Mesendoderm (in vitro differentiated cells): Measurements from ENCODE around the gene PFN2. TPM values are rescaled to one million over a fixed set of nuclear protein-coding genes. Genes with fewer than 3 reads are reported as not detected.
A peak's percentile ranks its signal among the peaks of the same experiment; 100 is the strongest.

Experiments used
- DNase-seq: peaks from one replicate; pipeline ENCODE4 v3.0.0; 2013
- H2AK5ac ChIP-seq: 2 replicates; pipeline ENCODE4 v1.6.1; 2013; ENCODE audit warnings: low read length, inconsistent platforms
- H2BK120ac ChIP-seq: 2 replicates; pipeline ENCODE4 v1.6.1; 2013; ENCODE audit warnings: low read depth, mild to moderate bottlenecking, low read length, moderate library complexity, mixed read lengths
- H2BK15ac ChIP-seq: replicated peaks from 2 replicates; pipeline ENCODE4 v1.6.1; 2013; ENCODE audit warnings: low read depth, mild to moderate bottlenecking, moderate library complexity
- H2BK5ac ChIP-seq: 2 replicates; pipeline ENCODE4 v1.6.1; 2013; ENCODE audit warnings: low read length, inconsistent platforms
- H3K18ac ChIP-seq: 2 replicates; pipeline ENCODE4 v1.6.1; 2013; ENCODE audit warnings: mild to moderate bottlenecking, low read length, mixed read lengths
- H3K23ac ChIP-seq: one replicate; pipeline ENCODE4 v1.6.1; 2013; ENCODE audit warnings: low read length
- H3K27ac ChIP-seq: 2 replicates; pipeline ENCODE4 v1.5.1; 2013; ENCODE audit warnings: low read depth, mild to moderate bottlenecking, inconsistent platforms, low read length, moderate library complexity
- H3K27me3 ChIP-seq: 2 replicates; pipeline ENCODE4 v1.6.1; 2013; ENCODE audit warnings: low read length, control low read depth, mild to moderate bottlenecking, inconsistent platforms; ENCODE audit not compliant: insufficient read depth, poor library complexity
- H3K36me3 ChIP-seq: 2 replicates; pipeline ENCODE4 v1.6.1; 2013; ENCODE audit warnings: low read length, inconsistent platforms; ENCODE audit not compliant: control insufficient read depth, insufficient read depth
- H3K4ac ChIP-seq: one replicate; pipeline ENCODE4 v1.6.1; 2013; ENCODE audit warnings: low read depth, mild to moderate bottlenecking, low read length, moderate library complexity
- H3K4me1 ChIP-seq: 2 replicates; pipeline ENCODE4 v1.6.1; 2013; ENCODE audit warnings: low read depth, low read length, inconsistent platforms; ENCODE audit not compliant: control insufficient read depth
- H3K4me2 ChIP-seq: 2 replicates; pipeline ENCODE4 v1.6.1; 2013; ENCODE audit warnings: low read length
- H3K4me3 ChIP-seq: 2 replicates; pipeline ENCODE4 v1.5.1; 2013; ENCODE audit warnings: mild to moderate bottlenecking, low read length
- H3K56ac ChIP-seq: one replicate; pipeline ENCODE4 v1.6.1; 2013; ENCODE audit warnings: low read length
- H3K79me1 ChIP-seq: 2 replicates; pipeline ENCODE4 v1.6.1; 2013; ENCODE audit warnings: low read length, inconsistent platforms
- H3K79me2 ChIP-seq: 2 replicates; pipeline ENCODE4 v1.6.1; 2013; ENCODE audit warnings: mild to moderate bottlenecking, low read length; ENCODE audit not compliant: control insufficient read depth, insufficient read depth
- H3K9ac ChIP-seq: 2 replicates; pipeline ENCODE4 v1.6.1; 2013; ENCODE audit warnings: low read length, inconsistent platforms
- H4K5ac ChIP-seq: one replicate; pipeline ENCODE4 v1.6.1; 2013; ENCODE audit warnings: low read length
- H4K8ac ChIP-seq: one replicate; pipeline ENCODE4 v1.6.1; 2013; ENCODE audit warnings: low read depth, mild to moderate bottlenecking, control low read depth, low read length, moderate library complexity
- WGBS: extraction: QIAGEN DNeasy Blood & Tissue Kit; methylation state at CpG from one replicate; pipeline ENCODE4 v1.1.7; 2013; ENCODE audit warnings: low lambda C conversion rate, missing lambda C conversion rate; ENCODE audit not compliant: insufficient coverage; ENCODE audit errors: extremely low coverage; 5-methylcytosine and 5-hydroxymethylcytosine counted together
- polyA plus RNA-seq, 2 experiments: library from polyadenylated mRNA; stranded (reverse); fragments of 200-250 nt; gene quantifications; one replicate each; pipeline ENCODE4 v1.2.3, GENCODE V29; 2013

The PFN2 gene, protein sequence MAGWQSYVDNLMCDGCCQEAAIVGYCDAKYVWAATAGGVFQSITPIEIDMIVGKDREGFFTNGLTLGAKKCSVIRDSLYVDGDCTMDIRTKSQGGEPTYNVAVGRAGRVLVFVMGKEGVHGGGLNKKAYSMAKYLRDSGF
- polyA plus RNA-seq (2013, experiment 1 of 2) = 129 TPM
- 138 TPM for polyA plus RNA-seq (2013, experiment 2 of 2)

DNA sequence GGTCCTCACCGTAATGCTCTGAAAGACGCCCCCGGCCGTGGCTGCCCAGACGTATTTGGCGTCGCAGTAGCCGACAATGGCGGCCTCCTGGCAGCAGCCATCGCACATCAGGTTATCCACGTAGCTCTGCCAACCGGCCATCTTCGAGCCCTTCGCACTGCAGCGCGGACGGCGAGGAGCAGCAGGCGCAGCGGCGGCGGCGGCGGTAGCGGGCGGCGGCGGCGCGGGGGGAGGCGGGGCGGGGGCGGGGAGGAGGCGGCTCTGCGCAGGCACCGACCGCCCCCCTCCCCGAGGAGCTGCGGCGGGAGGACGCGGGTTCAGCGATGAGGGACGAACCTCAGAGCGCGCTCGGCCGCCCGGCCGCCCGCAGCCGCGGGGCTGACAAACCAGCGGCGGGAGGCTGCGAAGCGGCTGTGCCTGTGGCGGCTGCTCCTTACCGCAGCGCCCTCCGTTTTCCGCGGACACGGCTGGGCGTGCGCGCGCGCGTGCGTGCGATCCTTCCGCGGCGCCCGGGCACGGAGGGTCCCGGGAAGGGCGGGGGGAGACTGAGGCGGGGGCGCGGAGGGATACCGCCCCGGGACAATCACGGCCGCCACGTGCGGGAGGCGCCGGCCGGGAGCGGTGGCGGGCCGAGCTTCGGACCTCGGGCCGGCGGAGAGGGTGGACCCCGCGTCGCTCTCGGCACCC lies at the start of gene PFN2:
PFN2 (minus strand) TSS at position 180 of the 687 bp plus-strand sequence; CDS start at position 141, 39 bp downstream.
- DNase-seq = peak; percentile 90
- peak within 1 kb of the TSS; percentile 98 for H3K27ac ChIP-seq
- H3K79me1 ChIP-seq = peaks cover 4% of the 10 kb centered on the region
- peak within 1 kb of the TSS; percentile 83 for H3K4me2 ChIP-seq
- H3K4me3 ChIP-seq = peak within 1 kb of the TSS; percentile 84
- no peak within 1 kb of the TSS for H2BK15ac ChIP-seq
- peak within 1 kb of the TSS; percentile 6 for H4K8ac ChIP-seq
- H3K23ac ChIP-seq = peak within 1 kb of the TSS; percentile 95
- H2BK120ac ChIP-seq = peak within 1 kb of the TSS; percentile 31
- no peaks in the 10 kb centered on the region for H3K4me1 ChIP-seq
- peak within 1 kb of the TSS; percentile 25 for H2AK5ac ChIP-seq
- peak within 1 kb of the TSS; percentile 51 for H2BK5ac ChIP-seq
- H4K5ac ChIP-seq = peak within 1 kb of the TSS; percentile 33
- WGBS = no CpG with 5 or more reads among the region's 102 CpGs
- H3K18ac ChIP-seq = peak within 1 kb of the TSS; percentile 99
- H3K79me2 ChIP-seq = peaks cover 38% of the 10 kb centered on the region
- H3K56ac ChIP-seq = peak within 1 kb of the TSS; percentile 98
- H3K4ac ChIP-seq = peak within 1 kb of the TSS; percentile 99
- H3K27me3 ChIP-seq = no peaks in the 10 kb centered on the region
- H3K36me3 ChIP-seq = peaks cover 4% of the 10 kb centered on the region
- H3K9ac ChIP-seq = peak within 1 kb of the TSS; percentile 94

DNA sequence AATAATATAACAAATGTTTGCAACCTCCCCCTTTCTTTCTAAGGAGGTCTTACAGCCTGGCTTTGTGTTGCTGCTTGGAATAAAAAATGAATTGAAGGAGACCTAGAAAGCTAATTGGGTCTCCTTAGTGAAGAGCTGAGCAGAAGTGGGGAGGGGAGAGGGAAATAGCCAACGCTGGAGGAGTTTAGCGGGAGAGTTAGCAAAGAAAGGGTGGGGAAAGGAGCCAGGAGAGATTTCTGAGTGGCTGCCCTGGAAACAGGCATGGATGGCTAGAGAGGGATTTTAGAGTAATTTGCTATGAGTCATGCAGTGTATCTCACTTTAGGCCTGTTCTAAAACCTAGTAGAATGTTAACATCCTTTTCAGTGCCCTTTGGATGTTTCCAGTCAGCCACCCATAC lies 45.2 kb upstream of the PFN2 start:
- no peak overlapping the region for H3K4me2 ChIP-seq

DNA sequence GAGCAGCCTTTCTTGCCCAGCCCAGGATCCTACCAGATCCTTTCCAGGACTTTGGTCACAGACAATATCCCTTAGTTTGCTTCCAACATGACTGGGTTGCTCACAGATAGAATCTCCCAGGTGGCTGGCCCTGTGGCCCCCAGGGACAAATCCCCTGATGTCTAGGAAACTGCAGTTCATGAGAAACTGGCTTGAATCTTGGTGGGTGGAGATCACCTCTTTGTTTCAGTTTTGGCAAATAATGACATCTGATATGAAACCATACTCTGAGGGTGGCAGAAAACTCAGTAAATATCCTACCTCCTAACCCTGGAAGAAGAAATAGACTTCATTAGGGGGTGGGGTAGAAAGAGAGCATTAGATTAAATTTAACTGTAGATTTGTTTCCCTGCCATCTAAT lies 44.1 kb upstream of the PFN2 start:
- Histone ChIP-seq H3K18ac (no peak overlapping the region), H2BK15ac (no peak overlapping the region), H2BK120ac (no peak overlapping the region), H3K23ac (no peak overlapping the region), H3K27me3 (no peaks in the 10 kb centered on the region), H3K56ac (no peak overlapping the region), H3K27ac (no peak overlapping the region), H4K8ac (no peak overlapping the region), H2AK5ac (no peak overlapping the region), H4K5ac (no peak overlapping the region), H3K4me1 (no peaks in the 10 kb centered on the region), H3K79me2 (no peaks in the 10 kb centered on the region), H3K4me2 (no peak overlapping the region), H3K4ac (no peak overlapping the region), H3K36me3 (no peaks in the 10 kb centered on the region), H3K9ac (no peak overlapping the region), H2BK5ac (no peak overlapping the region), H3K79me1 (no peaks in the 10 kb centered on the region), H3K4me3 (no peak overlapping the region)
- no peak for DNase-seq

More for the DNA sequence above, 45.2 kb upstream of the PFN2 start:
- no peak overlapping the region for H2AK5ac ChIP-seq
- no peak overlapping the region for H2BK15ac ChIP-seq
- H4K5ac ChIP-seq = no peak overlapping the region
- H3K4me1 ChIP-seq = no peaks in the 10 kb centered on the region
- no peaks in the 10 kb centered on the region for H3K79me1 ChIP-seq
- H4K8ac ChIP-seq = no peak overlapping the region
- no peak overlapping the region for H3K23ac ChIP-seq
- DNase-seq = no peak
- no peaks in the 10 kb centered on the region for H3K79me2 ChIP-seq
- WGBS = no CpG with 5 or more reads among the region's 2 CpGs
- no peaks in the 10 kb centered on the region for H3K36me3 ChIP-seq
- no peaks in the 10 kb centered on the region for H3K27me3 ChIP-seq
- no peak overlapping the region for H3K4ac ChIP-seq
- H3K18ac ChIP-seq = no peak overlapping the region
- no peak overlapping the region for H3K4me3 ChIP-seq
- H2BK120ac ChIP-seq = no peak overlapping the region
- no peak overlapping the region for H2BK5ac ChIP-seq
- H3K56ac ChIP-seq = no peak overlapping the region
- H3K27ac ChIP-seq = no peak overlapping the region
- no peak overlapping the region for H3K9ac ChIP-seq

DNA sequence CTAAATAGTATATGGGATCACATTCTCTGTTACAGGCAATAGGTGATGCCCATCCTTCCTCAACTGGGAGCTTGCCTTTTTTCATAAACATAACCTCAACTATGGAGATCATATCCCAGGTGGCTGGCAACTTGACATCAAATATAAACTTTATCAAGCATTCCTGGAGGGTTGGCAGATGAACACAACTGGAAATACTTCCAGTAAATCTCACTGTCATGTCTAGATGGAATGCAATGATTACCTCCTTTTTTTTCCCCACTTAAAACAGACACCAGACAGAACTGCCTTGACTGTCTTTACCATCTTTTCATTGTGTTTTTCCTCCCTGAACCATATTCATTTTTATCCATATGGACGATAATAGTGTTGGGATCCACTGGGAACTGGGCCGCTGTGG lies 43.1 kb upstream of the PFN2 start:
- no peak overlapping the region for H3K9ac ChIP-seq
- no peak overlapping the region for H3K18ac ChIP-seq
- no peak overlapping the region for H3K23ac ChIP-seq
- no peaks in the 10 kb centered on the region for H3K79me2 ChIP-seq
- H3K56ac ChIP-seq = no peak overlapping the region
- no peak overlapping the region for H2BK5ac ChIP-seq
- no peak overlapping the region for H2BK15ac ChIP-seq
- no peaks in the 10 kb centered on the region for H3K27me3 ChIP-seq
- H4K8ac ChIP-seq = no peak overlapping the region
- no peak overlapping the region for H4K5ac ChIP-seq
- H3K79me1 ChIP-seq = no peaks in the 10 kb centered on the region
- no peak for DNase-seq
- no peaks in the 10 kb centered on the region for H3K4me1 ChIP-seq
- no peak overlapping the region for H2AK5ac ChIP-seq
- H2BK120ac ChIP-seq = no peak overlapping the region
- H3K27ac ChIP-seq = no peak overlapping the region
- H3K4me2 ChIP-seq = no peak overlapping the region
- no CpG with 5 or more reads among the region's 2 CpGs for WGBS
- no peak overlapping the region for H3K4ac ChIP-seq
- H3K36me3 ChIP-seq = no peaks in the 10 kb centered on the region
- no peak overlapping the region for H3K4me3 ChIP-seq

DNA sequence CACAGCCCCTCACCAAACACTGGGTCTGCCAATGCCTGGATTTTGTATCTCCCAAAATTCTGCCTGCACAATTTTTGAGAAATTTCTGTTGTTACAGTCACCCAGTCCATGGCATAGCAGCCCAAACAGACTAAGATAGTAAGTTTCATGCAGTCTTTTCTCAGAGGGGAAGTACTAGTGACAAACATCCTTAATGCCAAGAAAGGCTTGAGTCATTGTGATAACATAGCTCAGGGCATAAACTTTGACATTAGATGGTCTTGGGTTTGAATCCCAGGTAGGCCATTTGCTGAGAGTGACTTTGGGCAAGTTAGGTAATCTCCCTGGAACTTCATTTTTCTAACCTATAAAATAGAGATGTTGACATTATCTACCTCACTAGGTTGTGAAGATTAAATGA lies 36.1 kb upstream of the PFN2 start:
- Histone ChIP-seq H3K56ac (no peak overlapping the region), H3K27ac (no peak overlapping the region), H3K79me1 (no peaks in the 10 kb centered on the region), H2BK120ac (no peak overlapping the region), H4K5ac (no peak overlapping the region), H3K18ac (no peak overlapping the region), H3K4ac (no peak overlapping the region), H3K4me3 (no peak overlapping the region), H2AK5ac (no peak overlapping the region), H4K8ac (no peak overlapping the region), H2BK5ac (no peak overlapping the region), H3K23ac (no peak overlapping the region), H3K4me1 (no peaks in the 10 kb centered on the region), H2BK15ac (no peak overlapping the region), H3K27me3 (no peaks in the 10 kb centered on the region), H3K36me3 (no peaks in the 10 kb centered on the region), H3K4me2 (no peak overlapping the region), H3K79me2 (no peaks in the 10 kb centered on the region), H3K9ac (no peak overlapping the region)
- DNase-seq = no peak
